ENCODE data around the gene INPPL1. TPM values are rescaled to one million over a fixed set of nuclear protein-coding genes. Genes with fewer than 3 reads are reported as not detected.

INPPL1 gene
- total RNA-seq, 1 donor from 2014 or later: 144 TPM

DNA sequence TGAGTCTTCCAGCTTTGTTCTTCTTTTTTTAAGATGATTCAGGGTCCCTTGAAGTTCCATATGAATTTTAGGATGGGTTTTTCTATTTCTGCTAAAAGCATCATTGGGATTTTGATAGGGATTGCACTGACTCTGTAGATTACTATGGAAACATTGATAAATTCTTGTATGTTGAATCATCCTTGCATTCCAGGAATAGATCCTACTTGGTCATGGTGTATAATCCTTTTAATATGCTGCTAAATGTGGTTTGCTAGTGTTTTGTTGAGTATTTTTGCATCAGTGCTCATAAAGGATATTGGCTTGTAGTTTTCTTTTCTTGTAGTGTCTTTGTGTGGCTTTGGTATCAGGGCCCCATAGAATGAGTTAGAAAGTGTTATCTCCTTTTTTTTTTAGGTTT, 54.3 kb downstream of the INPPL1 start:
- Mint-ChIP-seq H3K36me3 (ENCODE audit: low read depth) (no peaks in the 10 kb centered on the region), H3K27ac (no peak overlapping the region), H3K27me3 (peaks cover 33% of the 10 kb centered on the region), H3K4me3 (no peak overlapping the region), H3K9me3 (no peaks in the 10 kb centered on the region), H3K4me1 (no peaks in the 10 kb centered on the region)
- intact Hi-C loops (cut with micrococcal nuclease): no loop called here
- no peak for DNase-seq

DNA sequence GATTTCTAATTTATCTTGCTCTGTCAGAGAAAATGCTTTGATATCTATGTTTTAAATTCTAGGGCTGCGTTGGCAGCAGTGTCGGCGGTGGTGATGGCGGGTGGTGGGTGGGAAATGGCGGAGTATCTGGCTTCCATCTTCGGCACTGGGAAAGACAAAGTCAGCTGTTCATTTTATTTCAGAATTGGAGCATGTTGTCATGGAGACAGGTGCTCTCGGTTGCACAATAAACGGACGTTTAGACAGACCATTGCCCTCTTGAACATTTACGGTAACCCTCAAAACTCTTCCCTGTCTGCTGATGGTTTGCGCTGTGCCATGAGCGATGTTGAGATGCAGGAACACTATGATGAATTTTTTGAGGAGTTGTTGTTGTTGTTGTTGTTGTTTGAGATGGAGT, 55.5 kb downstream of the INPPL1 start:
- DNase-seq: no peak
- H3K27me3 Mint-ChIP-seq: peaks cover 35% of the 10 kb centered on the region
- no peaks in the 10 kb centered on the region for H3K4me1 Mint-ChIP-seq
- H3K4me3 Mint-ChIP-seq: no peak overlapping the region
- no peaks in the 10 kb centered on the region for H3K9me3 Mint-ChIP-seq
- no peaks in the 10 kb centered on the region for H3K36me3 Mint-ChIP-seq (ENCODE audit: low read depth)
- intact Hi-C loops (cut with micrococcal nuclease): no loop called here
- no peak overlapping the region for H3K27ac Mint-ChIP-seq

DNA sequence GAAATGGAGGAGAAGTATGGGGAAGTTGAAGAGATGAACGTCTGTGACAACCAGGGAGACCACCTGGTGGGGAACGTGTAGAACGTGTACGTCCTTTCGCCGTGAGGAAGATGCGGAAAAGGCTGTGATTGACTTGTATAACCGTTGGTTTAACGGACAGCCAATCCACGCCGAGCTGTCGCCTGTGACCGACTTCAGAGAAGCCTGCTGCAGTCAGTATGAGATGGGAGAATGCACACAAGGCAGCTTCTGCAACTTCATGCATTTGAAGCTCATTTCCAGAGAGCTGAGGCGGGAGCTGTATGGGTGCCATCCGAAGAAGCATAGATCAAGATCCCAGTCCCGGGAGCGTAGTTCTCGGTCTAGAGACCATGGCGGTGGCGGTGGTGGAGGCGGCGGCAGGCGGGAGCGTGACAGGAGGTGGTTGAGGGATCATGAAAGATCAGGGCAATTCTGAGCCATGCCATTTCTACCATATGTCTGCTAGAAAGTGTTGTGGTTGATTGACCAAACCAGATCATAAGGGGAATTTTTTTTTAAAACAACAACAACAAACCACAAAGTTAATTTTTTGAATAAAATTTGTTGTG, 56.3 kb downstream of the INPPL1 start:
- no peak for DNase-seq
- intact Hi-C loops (cut with micrococcal nuclease): no loop called here
- H3K9me3 Mint-ChIP-seq: no peaks in the 10 kb centered on the region
- no peaks in the 10 kb centered on the region for H3K36me3 Mint-ChIP-seq (ENCODE audit: low read depth)
- peaks cover 32% of the 10 kb centered on the region for H3K27me3 Mint-ChIP-seq
- H3K4me1 Mint-ChIP-seq: no peaks in the 10 kb centered on the region
- H3K4me3 Mint-ChIP-seq: no peak overlapping the region
- no peak overlapping the region for H3K27ac Mint-ChIP-seq

DNA sequence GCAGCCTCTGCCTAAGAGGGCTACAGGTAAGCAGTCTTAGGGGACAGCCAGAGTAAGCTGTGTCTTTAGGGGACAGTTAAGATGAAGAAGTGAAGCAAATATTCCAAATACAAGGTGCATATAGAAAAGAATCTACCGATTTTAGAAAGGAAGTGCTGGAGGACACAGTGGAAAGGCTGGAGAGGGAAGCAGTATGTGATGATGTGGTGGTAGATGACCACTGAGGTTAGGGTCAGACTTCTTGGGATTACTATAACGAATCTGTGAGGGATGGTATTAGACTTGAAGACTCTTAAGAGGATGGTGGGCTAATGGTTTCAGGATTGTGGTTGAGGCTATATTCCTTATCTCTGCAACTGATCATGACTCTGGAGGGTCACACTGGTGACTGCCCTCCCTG, 59.4 kb downstream of the INPPL1 start:
- Mint-ChIP-seq H3K9me3 (no peaks in the 10 kb centered on the region), H3K4me1 (no peaks in the 10 kb centered on the region), H3K27ac (no peak overlapping the region), H3K36me3 (ENCODE audit: low read depth) (no peaks in the 10 kb centered on the region), H3K27me3 (peaks cover 29% of the 10 kb centered on the region), H3K4me3 (no peak overlapping the region)
- DNase-seq: no peak
- intact Hi-C loops (cut with micrococcal nuclease): no loop called here

DNA sequence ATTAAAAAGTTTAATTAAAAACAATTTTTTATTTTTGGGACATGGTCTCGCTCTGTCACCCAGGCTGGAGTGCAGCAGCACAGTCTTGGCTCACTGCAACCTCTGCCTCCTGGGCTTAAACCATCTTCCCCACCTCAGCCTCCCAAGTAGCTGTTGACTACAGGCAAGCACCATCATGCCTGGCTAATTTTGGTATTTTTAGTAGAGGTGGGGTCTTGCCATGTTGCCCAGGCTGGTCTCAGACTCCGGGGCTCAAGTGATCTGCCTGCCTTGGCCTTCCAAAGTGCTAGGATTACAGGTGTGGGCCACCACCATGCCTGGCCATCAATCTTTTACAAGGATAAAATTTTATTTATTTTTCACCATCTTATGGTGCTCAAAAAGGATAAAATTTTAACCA, 62.7 kb downstream of the INPPL1 start:
- no peak overlapping the region for H3K27ac Mint-ChIP-seq
- H3K9me3 Mint-ChIP-seq: no peaks in the 10 kb centered on the region
- H3K4me1 Mint-ChIP-seq: no peaks in the 10 kb centered on the region
- no peaks in the 10 kb centered on the region for H3K36me3 Mint-ChIP-seq (ENCODE audit: low read depth)
- intact Hi-C loops (cut with micrococcal nuclease): no loop called here
- peaks cover 15% of the 10 kb centered on the region for H3K27me3 Mint-ChIP-seq
- no peak overlapping the region for H3K4me3 Mint-ChIP-seq
- DNase-seq: no peak

Other genes starting within 250 kb of the INPPL1 start
- 15.0 and 19.9 TPM in 2 replicates for gene IL18BP, start 225.9 kb upstream of the INPPL1 start, total RNA-seq
- gene NUMA1, start 144.2 kb upstream of the INPPL1 start, total RNA-seq: 138 and 149 TPM in 2 replicates
- gene LRRC51, start 143.9 kb upstream of the INPPL1 start, total RNA-seq: 7.0 and 7.1 TPM in 2 replicates
- gene LAMTOR1, start 121.5 kb upstream of the INPPL1 start, total RNA-seq: 78.6 and 81.4 TPM in 2 replicates
- not detected in 2 replicates for gene TOMT, start 118.8 kb upstream of the INPPL1 start, total RNA-seq
- 52.1 and 54.9 TPM in 2 replicates for gene ANAPC15, start 112.1 kb upstream of the INPPL1 start, total RNA-seq
- not detected in 2 replicates for gene FOLR3, start 89.0 kb upstream of the INPPL1 start, total RNA-seq
- gene FOLR1, start 32.6 kb upstream of the INPPL1 start, total RNA-seq: not detected in 2 replicates
- gene FOLR2, start 8.0 kb upstream of the INPPL1 start, total RNA-seq: not detected in 2 replicates
- not detected in 2 replicates for gene PHOX2A, start 19.4 kb downstream of the INPPL1 start, total RNA-seq
- 39.9 and 42.0 TPM in 2 replicates for gene CLPB, start 209.8 kb downstream of the INPPL1 start, total RNA-seq